Measurements from ENCODE around the gene PCYT1A.
"Not testable (repeated sequence)": the region's sequence is repeated elsewhere in the genome, so short reads cannot be mapped to it uniquely, and the experiment has no call there.

Gene PCYT1A

DNA sequence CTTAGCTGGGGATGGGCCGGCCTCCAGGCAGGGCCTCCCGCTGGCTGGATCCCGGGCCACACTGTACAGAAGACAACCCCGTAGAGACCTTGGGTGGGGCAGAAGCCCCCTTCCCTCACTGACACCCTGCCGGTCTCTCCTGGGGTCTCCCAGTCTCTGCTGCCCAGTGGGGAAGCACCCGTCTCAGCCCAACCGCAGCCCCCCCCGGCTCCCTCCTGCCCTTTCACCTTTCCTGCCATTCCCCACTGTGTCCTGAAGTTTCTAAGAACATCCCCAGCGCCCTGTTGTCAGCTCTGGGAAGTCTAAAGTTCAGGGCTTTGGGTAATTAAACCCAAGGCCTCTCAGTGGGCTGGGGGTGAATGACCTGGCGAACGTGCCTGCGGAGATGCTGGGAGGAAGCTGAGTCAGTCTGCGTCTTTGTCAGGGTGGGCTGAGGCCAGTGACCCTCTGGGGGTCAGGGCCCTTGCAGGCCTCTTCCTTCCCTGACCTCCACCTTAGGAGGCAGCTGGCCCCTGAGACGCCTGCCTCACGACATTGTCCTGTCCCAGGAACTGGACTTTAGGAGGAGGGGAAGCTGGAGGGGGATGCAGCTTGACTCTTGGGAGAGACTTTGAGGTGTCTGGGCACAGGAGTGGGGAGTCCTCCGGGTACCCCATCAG lies 72.6 kb downstream of the PCYT1A start:
- DNase-seq (ENCODE audit: low read depth in 2 of 2) = no peak

DNA sequence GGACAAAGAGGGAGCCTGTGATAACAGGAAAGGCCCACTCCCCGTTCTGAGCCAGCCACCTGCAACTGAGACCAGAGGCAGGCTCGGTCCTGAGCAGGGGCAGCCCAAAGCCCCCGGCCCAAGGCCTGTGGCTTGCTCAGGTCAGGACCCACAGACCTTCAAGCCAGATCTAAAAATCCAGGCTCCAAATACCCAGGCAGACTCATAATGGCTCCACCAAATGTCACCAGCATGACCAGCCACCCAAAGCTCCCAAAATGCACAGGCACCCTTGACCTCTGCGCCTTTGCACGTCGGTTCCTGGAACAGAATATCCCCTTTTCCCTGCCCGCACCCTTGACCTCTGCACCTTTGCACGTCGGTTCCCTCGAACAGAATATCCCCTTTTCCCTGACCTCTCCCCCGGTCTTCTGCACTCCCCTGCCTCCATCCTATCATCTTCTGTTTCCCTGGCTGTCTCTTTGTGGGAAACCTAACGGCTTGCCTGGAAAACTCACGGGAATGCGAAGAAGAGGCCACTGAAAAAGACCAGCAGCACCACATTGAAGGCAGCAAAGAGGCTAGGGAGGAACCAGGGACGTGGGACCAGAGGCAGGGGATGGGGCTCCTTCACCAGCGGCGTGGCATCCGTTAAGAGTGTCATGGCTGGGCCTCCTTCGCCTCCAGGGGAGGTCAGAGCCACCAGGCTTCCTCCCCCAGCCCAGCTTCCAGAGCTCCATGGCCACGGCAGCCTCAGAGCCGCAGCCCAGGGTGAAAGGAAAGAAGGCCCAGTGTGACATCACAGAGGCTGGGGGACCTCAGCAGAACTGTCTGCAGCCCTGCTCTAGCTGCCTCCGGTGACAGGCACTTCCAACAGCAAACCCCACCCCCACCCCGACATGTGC lies 76.6 kb downstream of the PCYT1A start, which contains the start of gene ZDHHC19:
TSS of gene ZDHHC19 (minus strand) at position 728 of the 884 bp plus-strand sequence. CDS start at position 643, 85 bp downstream.
- no peak for DNase-seq (ENCODE audit: low read depth in 2 of 2)

DNA sequence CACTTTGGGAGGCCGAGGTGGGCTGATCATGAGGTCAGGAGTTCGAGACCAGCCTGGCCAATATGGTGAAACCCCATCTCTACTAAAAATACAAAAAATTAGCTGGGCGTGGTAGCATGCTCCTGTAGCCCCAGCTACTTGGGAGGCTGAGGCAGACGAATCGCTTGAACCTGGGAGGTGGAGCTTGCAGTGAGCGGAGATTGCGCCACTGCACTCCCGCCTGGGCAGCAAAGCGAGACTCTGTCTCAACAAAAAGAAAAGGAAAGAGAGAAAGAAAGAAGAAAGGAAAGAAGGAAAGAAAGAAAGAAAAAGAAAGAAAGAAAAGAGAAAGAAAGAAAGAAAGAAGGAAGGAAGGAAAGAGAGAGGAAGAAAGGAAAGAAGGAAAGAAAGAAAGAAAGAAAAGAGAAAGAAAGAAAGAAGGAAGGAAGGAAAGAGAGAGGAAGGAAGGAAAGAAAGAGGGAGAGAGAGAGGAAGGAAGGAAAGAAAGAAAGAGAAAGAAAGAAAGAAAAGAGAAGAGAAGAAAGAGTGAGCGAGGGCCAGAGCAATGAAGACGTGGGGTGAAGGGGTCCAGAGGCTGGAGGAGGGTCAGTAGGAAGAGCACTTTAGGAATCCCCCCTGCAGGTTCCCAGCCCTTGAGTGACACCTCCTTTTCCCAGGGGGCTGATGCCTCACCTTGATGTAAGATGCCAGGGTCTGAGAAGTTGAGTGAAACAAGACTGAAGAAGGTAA lies 77.4 kb downstream of the PCYT1A start:
- DNase-seq (ENCODE audit: low read depth in 2 of 2) = not testable (repeated sequence)

DNA sequence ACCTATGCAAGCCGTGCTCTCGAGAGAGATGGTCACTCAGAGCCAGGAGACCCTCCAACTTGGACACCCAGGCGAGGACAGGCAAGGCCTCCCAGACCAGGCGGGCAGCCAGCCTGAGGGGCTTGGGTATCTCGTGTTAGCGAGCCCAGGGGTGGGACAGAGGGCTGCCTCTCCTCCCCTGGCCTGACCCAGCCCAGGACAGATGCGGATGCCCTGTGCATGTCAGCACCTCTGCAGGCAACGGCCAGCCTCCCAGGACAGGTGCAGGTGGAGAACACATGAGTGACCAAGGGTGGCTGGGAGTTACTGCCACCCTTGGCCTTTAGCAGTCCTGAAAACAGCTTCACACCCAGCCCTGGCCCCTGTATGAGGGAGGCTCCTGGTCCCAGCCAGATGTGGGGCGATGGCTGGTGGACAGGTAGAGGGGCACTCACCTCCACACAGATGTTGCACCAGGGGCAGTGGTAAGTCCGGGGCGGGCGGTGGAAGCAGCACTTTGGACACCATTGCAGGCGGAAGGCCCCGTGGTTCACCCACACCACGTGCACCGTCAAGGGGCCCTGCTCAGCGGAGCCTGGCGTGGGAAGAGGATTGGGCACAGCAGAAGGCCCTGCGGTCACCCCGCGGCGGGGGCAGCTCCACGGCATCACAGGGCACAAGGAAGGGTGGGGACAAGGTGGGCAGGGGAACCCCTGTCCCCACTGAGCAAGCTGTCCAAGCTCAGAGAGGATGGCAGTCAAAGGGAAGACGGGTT lies 78.4 kb downstream of the PCYT1A start:
- no peak for DNase-seq (ENCODE audit: low read depth in 2 of 2)

DNA sequence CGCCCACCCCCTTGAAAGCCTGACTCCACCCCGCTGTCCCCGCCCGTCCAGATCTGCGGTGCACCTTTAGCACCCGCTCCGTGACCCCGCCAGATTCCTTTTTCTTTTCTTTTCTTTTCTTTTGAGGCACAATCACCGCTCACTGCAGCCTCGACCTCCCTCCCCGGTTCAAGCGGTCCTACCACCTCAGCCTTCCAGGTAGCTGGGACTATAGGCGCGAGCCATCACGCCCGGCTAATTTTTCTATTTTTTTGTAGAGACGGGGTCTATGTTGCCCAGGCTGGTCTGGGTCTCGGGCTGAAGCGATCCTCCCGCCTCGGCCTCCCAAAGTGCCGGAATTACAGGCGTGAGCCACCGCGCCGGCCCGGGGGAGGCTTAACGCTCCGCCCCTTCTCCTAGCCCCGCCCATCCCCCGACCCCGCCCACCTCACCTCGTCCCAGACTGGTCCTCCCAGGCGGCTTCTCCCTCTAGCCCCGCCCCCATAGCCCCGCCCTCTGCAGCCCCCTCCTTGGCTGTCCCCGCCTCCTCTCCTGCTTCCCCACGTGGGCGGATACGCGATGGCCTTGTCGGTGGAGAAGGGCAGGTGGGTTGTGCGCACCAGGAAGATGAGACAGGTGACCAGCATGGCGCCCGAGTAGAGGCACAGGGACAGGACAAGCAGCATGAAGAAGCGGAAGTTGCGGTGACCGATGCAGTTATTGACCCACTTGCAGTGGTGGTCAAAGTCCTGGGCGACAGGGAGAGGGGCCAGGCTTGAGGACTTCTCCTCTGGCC lies 79.5 kb downstream of the PCYT1A start:
- peak; percentile 38 to 59 for DNase-seq (ENCODE audit: low read depth in 2 of 2)

DNA sequence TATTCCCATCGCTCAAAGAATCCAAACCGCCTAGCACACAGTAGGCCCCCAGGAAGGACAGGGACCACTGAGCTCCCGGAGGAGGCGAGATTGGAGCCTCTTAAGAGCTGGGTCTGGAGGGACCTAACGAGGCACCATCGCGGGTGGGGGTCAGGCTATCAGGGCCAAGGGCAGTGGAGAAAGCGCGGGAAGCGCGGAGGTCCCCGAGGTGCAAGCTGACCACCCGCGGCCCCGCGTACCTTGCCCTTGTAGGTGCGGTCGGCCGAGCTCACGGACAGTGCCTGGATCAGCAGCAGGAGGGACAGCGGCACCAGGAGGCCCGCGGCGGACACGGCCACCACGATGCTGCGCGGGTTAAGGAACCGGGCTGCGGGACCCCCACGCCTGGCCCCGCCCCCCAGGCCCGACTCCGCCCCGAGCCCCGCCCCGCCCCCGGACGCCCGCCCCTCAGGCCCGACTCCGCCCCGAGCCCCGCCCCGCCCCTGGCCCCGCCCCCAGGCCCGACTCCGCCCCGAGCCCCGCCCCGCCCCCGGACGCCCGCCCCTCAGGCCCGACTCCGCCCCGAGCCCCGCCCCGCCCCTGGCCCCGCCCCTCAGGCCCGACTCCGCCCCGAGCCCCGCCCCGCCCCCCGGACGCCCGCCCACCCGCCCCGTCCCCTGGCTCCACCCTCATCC lies 80.2 kb downstream of the PCYT1A start:
- DNase-seq (ENCODE audit: low read depth in 2 of 2) = no peak

DNA sequence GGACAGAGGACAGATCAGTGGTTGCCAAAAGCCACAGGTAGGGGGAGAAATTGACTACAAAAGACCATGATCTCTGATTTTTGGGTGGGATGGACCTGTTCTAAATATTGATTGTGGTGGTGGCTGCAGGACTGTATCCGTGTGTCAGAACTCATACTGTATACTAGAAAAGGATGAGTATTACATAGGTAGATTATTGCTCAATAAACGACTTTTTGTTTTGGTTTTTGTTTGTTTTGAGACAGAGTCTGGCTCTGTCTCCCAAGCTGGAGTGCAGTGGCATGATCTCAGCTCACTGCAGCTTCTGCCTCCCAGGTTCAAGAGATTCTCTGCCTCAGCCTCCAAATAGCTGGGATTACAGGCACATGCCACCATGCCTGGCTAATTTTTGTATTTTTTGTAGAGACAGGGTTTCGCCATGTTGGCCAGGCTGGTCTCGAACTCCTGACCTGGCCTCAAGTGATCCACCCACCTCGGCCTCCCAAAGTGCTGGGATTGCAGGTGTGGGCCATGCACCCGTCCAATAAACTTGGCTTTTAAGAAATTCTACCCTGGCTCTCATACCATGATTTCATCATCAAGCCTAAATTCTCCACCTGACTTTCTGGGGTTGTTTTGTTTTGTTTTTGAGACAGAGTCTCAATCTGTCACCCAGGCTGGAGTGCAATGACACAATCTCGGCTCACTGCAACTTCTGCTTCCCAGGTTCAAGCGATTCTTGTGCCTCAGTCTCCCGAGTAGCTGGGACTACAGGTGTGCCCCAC lies 81.9 kb downstream of the PCYT1A start:
- not testable (repeated sequence) for DNase-seq (ENCODE audit: low read depth in 2 of 2)

DNA sequence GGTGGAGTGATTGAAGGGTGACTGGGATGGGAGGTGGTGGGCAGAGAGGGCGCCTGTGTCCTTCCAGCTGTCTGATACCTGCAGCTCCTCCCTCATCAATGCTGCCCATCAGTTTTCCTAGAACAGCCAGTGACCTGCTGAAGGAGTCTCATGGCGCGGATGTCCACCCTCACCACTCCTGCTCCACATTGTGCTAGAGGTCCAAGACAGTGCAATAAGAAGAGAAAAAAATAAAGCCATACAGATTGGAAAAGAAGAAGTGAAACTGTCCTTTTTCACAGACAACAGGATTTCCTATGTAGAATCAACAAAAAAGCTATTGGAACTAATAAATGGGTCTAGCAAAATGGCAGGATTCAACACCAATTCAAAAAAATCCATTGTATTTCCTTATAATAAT lies 83.7 kb downstream of the PCYT1A start:
- DNase-seq (ENCODE audit: low read depth in 2 of 2) = no peak

DNA sequence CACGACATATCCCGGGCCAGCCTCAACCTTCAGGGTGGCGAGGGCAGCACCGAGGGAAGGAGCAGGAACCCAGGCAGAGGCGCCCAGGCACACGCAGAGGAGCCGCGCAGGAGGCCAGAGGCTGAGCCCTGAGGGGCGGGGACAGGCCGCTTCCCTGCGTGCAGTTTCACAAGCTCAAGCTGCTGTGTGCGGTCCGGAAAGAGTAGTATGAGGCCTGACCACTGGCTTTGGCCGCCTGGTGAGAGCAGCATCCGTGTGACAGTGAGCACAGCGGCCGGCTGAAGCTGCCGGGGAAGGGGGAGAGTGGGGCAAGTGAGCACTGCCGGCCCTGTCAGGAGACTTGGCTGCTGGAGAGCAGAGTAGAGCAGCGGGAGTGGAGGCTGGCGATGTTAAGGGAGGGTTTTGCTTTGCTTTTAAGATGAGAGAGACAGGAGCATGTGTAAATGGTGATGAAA lies 85.0 kb downstream of the PCYT1A start:
- no peak for DNase-seq (ENCODE audit: low read depth in 2 of 2)

DNA sequence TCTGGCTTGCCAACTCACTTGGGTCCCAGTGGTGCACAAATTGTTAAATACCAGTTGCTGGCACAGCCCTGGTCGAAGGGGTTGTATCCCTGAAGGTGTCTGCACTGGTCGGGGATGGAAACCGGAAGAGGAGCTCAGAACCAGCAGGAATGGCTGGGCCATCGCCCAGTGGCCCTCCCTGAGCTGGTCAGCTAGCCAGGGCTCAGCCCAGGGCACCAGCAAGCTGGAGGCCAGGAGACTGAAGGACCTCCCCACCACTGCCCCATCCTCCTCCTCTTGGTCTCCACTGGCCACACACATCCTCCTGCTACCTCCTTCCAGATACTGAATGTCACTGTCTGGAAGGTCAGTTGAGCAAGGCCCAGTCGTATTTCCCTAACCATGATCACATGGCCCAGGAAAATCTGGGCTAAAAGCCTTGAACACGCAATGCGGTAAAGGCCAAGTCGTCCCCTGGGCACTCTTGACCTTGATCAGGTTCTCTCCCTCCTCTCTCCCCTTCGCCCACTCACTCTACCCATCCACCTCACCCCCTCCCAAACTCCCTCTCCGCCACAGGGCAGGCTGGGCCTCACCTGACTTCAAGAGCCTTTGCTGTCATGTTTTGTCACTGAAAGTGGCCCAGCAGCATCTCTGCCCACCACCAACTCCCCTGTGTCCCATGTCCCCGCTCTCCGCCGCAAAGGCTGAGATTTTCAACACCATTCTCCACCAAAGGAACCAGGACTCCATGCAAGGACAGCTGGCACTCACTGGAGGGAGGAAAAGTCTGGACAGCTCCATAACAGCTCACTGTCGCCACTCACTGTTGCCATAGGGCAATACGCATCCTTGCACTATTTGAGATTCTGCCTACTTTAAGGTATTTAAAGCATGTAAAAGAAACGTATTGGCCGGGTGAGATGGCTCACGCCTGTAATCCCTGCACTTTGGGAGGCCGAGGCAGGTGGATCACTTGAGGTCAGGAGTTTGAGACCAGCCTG lies 88.5 kb downstream of the PCYT1A start:
- DNase-seq (ENCODE audit: low read depth in 2 of 2) = no peak

DNA sequence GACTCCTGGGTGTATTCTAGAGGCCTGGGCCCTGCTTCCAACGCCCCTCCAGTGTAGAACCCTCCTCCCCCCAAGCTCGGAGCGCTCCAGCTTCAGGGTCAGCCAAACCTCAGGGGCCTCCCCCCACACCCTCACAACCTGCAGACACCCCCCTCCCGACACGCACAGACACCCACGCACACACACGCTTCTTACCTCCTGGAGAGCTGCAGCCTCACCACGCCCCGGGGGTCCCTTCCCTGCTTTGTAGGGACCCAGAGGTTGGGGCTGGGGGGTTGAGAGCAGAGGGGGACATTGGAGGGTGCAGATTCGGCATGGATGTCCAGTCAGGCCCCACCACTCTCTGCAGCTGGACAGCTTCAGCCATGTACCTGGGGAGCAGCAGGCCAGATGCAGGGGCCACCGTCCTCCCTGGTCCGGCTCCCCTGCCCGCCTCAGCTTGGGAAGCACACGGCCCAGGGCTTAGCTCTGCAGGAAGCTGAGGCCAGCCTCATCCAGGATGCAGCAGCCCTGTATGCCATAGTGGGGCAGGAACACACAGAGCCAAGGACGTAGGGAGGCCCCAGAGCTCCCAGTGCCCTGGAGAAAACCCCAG lies 89.3 kb downstream of the PCYT1A start:
- no peak for DNase-seq (ENCODE audit: low read depth in 2 of 2)

DNA sequence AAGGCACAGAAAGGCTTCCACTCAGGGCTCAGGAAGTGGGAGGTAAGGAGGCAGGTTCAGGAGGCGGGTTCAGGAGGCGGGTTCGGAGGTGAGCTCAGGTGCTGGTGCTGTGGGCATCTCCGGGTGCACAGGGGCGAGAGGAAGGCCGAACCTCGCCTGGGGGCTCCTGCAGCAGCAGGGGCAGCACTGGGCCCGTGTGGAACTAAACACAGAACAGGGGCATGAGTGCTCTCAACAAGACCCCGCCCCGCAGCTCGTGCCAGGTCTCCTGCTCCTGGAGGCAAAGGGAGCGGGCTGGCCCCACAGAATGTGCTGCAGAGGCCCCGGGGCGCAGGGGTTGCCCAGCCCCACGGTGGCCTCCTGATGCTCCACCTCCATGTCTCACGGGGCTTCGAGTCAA lies 90.0 kb downstream of the PCYT1A start:
- no peak for DNase-seq (ENCODE audit: low read depth in 2 of 2)

DNA sequence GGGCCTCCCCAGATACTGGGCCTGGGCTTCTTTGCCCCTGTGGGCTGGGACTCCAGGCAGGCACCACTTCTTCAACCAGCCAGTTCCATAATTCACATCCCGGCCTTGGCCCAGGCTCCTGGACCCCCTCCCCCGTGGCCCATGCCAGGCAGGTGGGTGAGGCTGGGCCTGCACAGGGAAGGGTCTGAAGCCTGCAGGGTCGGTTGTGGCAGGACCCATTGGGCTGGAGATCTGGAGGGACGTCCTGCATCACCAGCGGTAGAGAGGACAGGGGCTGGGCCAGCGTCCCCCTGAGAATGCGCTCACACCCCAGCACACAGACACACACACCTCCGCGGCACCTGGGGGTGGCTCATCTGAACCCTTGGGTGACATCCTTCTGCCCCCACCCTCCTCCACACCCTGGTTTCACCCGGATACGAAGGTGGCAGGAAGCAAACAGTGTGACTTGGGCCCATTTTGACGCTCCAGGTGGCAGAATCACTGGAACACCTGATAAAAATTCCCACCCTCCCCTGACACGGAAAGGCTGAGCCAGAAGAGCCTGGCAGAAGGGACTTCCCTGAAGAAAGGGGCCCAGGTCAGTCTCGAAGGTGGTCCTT lies 91.8 kb downstream of the PCYT1A start:
- no peak for DNase-seq (ENCODE audit: low read depth in 2 of 2)

DNA sequence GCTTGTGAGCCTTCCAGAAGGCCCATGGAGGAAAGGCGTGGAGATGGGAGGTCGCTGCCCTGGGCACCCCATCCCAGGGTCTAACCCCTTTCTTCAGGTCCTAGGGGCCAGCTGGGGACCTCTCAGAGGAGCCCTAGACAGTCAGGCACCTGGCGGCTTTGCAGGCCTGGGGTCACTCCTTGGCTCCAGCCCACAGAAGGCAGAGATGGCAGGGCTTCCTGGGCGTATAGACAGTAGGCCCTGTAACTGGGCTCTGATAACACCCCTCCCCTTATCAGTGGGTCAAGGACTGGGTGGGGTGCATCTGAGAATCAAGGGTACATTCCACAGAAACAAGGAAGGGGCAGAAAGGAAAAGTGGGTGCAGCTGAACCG lies 93.0 kb downstream of the PCYT1A start:
- no peak for DNase-seq (ENCODE audit: low read depth in 2 of 2)

DNA sequence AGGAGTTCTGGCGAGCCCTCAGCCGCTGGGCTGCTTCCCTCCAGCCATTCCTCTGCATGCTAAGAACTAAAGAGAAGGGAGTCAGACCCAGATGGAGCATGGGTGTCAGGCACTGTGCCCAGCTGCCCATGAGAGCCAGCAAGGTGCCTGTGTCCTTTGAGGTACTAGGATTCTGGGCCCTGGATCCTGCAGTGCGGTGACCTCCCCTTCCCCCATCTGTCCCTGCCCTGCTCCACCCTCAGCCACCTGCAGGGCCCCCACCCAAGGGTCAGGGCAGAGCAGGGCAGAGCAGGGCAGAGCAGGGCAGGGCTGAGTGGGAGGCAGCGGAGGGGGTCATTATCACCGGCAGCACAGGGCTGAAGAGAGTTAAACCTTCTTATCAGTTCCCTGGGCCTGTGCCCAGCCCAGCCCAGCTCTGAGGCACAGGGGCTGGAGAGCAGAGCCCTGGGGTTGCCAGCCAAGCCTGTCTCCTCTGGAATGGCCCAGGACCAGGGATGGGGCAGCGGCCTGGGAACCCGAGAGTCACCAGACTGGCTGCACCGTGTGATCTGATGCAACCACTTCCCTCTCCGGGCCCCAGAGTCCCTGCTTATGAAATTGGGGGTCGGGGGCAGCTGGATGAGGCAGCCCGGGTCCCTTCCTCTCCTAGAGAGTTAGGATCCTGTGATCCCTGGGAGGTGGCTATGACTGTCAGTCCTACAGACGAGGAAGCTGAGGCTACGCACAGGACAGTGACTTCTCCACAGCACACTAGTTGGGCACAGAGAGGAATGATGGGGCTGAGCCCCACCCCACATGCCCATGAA lies 93.6 kb downstream of the PCYT1A start:
- DNase-seq (ENCODE audit: low read depth in 2 of 2) = no peak

DNA sequence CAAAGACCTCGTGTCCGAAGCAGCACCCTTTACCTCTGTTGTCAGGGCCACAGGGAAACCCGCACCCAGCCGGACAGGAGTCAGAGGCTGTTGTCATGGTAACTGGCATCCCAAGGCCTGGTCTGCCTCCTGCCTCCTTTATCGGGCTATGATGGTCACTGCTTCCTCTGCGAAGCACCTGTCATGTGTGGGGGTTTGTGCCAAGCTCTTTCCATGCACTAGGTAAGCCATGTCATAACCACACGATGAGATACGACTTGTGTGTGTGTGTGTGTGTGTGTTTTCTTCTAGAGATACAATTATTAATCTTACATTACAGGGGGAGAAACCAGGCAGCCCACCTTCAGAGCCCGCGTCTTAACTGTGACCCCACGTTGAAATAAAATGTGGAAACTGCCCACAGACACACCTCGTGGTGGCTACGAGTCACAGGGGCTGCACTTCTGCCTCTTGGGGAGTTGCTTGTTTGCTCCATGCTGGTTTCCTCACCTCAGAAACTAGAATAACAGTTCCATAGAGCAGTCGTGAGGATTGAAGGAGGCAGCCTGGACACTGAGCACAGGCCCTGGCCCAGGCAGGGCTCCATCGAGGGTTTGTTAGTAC lies 94.3 kb downstream of the PCYT1A start:
- no peak for DNase-seq (ENCODE audit: low read depth in 2 of 2)

Data from activated CD4-positive, alpha-beta T cell treated with anti-CD3 and anti-CD28 coated beads for 24 hours (primary cell).